Memory B cell (primary cell): Measurements from ENCODE around the gene EIF3F.
A peak's percentile ranks its signal among the peaks of the same experiment; 100 is the strongest.

Source experiments
- ATAC-seq: fragments of 150-1000 bp; cut with Tn5 transposase; 2 replicates; pipeline ENCODE4 v1.10.0; 2021; ENCODE audit warnings: low read depth, mild to moderate bottlenecking, moderate library complexity
- DNase-seq, 2 donors: peaks; one replicate each; pipeline ENCODE4 v3.0.0; 2022; ENCODE audit warnings: low spot score in 2 of 2
- H3K27ac Mint-ChIP-seq: one replicate; pipeline ENCODE4 v1.8.0; 2022; ENCODE audit warnings: mild to moderate bottlenecking, moderate library complexity, mixed read lengths
- H3K27me3 Mint-ChIP-seq: one replicate; pipeline ENCODE4 v1.8.0; 2022; ENCODE audit warnings: mixed read lengths
- H3K36me3 Mint-ChIP-seq: one replicate; pipeline ENCODE4 v1.8.0; 2022; ENCODE audit warnings: mild to moderate bottlenecking, mixed read lengths
- H3K4me1 Mint-ChIP-seq: one replicate; pipeline ENCODE4 v1.8.0; 2022; ENCODE audit warnings: mixed read lengths
- H3K4me3 Mint-ChIP-seq: one replicate; pipeline ENCODE4 v1.8.0; 2022; ENCODE audit warnings: mild to moderate bottlenecking, moderate library complexity, mixed read lengths
- H3K9me3 Mint-ChIP-seq: one replicate; pipeline ENCODE4 v1.8.0; 2022; ENCODE audit warnings: mixed read lengths

Gene EIF3F

GRCh38 chr11:8049084-8049483 is 61.9 kb downstream of the EIF3F start:
- no peaks in the 10 kb centered on the region for H3K9me3 Mint-ChIP-seq
- no peak for ATAC-seq
- H3K4me3 Mint-ChIP-seq = no peak overlapping the region
- H3K4me1 Mint-ChIP-seq = no peaks in the 10 kb centered on the region
- H3K27me3 Mint-ChIP-seq = peaks cover 15% of the 10 kb centered on the region
- H3K27ac Mint-ChIP-seq = no peak overlapping the region
- peak in 1 of 2 donors; percentile 4 for DNase-seq
- peaks cover 1% of the 10 kb centered on the region for H3K36me3 Mint-ChIP-seq
